ENCODE measurements around the gene ALPI. TPM values are rescaled to one million over a fixed set of nuclear protein-coding genes. Genes with fewer than 3 reads are reported as not detected.
"Not testable (repeated sequence)": the region's sequence is repeated elsewhere in the genome, so short reads cannot be mapped to it uniquely, and the experiment has no call there.

Gene ALPI
- total RNA-seq, 1 experiment from 2014 or later, result not detected

DNA sequence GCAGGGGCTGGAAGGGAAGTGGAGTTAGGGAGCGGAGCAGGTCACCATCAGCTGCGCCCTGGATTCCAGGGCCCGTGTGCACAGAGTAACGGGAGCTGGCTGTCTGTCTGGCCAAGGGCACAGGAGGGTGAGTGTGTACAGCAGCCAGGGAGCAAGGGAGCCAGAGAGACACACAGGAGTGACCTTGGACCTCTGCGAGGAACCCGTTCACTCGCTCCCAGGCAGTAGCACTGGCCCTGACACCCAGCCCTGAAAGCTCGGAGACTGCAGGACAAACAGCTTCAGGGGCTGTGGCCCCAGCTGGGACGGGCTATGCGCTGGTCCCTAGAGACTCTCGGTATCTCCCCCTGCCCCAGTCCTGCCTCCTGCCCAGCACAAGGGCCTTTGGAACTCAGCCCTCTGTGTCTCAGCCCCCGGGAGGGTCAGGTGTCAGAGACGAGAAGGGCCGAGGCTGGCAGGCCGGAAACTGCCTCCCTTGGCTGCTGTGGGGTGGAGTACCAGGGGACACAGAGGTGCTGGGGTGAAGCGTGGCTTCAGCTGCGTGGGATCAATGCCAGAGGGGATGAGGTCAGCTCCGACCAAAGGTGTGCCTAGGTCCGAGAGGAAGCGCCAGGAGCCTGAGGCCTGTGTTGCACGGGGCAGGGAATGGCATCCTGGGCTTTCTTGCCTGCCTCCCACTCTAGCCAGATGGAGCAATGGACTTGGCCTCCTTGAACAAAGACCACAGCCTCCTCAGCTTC lies 12.1 kb upstream of the ALPI start:
- H3K9me2 ChIP-seq (replicated peaks; ENCODE audit: low read length); H3K79me2 ChIP-seq (ENCODE audit: low read length); H3K9me3 ChIP-seq (ENCODE audit: low read length); H3F3A ChIP-seq (ENCODE audit: low read length, unreplicated experiment); H3K27ac ChIP-seq (ENCODE audit: low read length); intact Hi-C loops (cut with micrococcal nuclease); ATAC-seq; H3K27me3 ChIP-seq (ENCODE audit: low read length); H3K36me3 ChIP-seq (ENCODE audit: low read depth, low read length); CTCF ChIA-PET; DNase-seq; BruUV-seq (replicated peaks); H3K4me1 ChIP-seq (ENCODE audit: insufficient read depth, low read length); H3K9ac ChIP-seq (ENCODE audit: low read length); H3K4me3 ChIP-seq (ENCODE audit: low read length); POLR2A ChIA-PET (ENCODE audit: unreplicated experiment); H4K20me1 ChIP-seq (ENCODE audit: low read length); H3K4me2 ChIP-seq (ENCODE audit: low read length): not testable (repeated sequence)
- H2AFZ ChIP-seq (ENCODE audit: low read length), result peak overlapping the region; percentile 66

DNA sequence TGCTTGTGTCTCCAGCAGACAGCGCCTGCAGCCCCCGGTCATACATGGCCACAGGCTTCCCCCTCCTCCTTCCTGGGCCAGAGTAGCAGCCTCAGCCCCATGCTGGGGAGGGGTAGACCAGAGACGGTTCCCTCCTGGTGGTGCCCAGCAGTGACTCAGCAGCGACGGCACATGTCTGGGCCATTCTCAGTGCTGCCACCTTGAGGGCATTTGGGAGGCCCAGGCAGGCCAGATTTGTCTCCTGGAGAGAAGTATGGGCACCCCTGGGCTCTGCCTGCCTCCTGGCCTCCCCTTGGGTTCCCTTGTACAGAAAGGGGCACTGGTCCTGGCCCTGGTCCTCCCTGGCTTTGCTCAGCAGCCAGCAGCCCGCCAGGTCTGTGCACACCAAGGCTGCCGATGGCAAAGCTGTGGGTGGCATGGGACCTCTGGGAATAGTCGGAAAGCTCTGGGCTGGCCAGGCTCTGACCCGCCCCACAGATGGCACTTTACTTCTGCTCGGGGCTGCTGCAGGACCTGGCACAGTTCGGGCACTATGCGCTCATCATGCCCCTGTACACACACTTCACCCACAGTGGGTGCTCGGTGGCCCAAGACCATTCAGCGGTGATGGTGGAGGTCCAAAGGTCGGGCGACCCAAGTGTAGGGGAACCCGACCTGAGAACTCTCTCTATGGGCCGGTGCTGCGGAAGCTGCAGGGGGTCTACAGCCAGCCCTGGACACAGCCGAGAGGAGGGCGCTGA lies 11.4 kb upstream of the ALPI start:
- no TSS peak for BruUV-seq (replicated peaks)
- POLR2A ChIA-PET (ENCODE audit: unreplicated experiment), result no interaction called here

DNA sequence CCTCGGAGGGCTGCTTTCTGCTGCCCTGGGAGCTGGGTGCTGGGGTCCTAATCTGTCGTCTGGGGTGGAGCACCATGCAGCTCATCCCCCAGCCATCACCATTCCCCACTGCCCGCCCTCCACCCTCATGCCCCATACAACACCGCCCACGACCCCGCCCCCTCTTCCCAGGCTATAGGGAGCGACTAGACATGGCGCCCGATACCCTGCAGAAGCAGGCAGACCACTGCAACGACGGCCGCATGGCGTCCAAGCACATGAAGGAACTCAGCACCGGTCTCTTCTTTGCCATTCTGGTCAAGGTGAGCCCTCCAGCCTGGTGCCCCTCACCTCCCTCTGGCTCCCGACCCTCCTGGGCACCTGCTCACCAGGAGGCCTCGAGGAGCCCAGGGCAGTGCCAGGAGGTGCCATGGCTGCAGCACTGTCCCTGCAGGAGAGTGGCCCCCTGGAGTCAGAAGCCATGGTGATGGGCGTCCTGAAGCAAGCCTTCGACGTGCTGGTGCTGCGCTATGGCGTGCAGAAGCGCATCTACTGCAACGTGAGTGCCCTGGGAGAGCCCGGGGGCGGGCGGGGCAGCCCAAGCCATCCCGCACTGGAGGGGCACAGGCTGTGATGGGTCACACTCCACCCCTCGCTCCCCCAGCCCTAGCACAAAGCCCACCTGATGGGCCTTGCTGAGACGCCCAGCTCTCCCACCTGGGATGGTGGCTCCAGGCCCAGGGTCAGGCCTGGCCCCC lies 10.6 kb upstream of the ALPI start:
- H2AFZ ChIP-seq (ENCODE audit: low read length); CTCF ChIA-PET; DNase-seq; ATAC-seq; H3K9me2 ChIP-seq (replicated peaks; ENCODE audit: low read length); POLR2A ChIA-PET (ENCODE audit: unreplicated experiment); H3K79me2 ChIP-seq (ENCODE audit: low read length); BruUV-seq (replicated peaks); H3K4me1 ChIP-seq (ENCODE audit: insufficient read depth, low read length); intact Hi-C loops (cut with micrococcal nuclease); H3F3A ChIP-seq (ENCODE audit: low read length, unreplicated experiment); H3K27me3 ChIP-seq (ENCODE audit: low read length); H3K9ac ChIP-seq (ENCODE audit: low read length); H3K27ac ChIP-seq (ENCODE audit: low read length); H3K9me3 ChIP-seq (ENCODE audit: low read length); H3K4me3 ChIP-seq (ENCODE audit: low read length); H3K36me3 ChIP-seq (ENCODE audit: low read depth, low read length); H3K4me2 ChIP-seq (ENCODE audit: low read length); H4K20me1 ChIP-seq (ENCODE audit: low read length): not testable (repeated sequence)

More for the DNA sequence above, 11.4 kb upstream of the ALPI start:
- ATAC-seq (peak; percentile 62), DNase-seq (peak; percentile 80)
- H3K9ac ChIP-seq (ENCODE audit: low read length), result no peak overlapping the region
- H3K36me3 ChIP-seq (ENCODE audit: low read depth, low read length), result no peaks in the 10 kb centered on the region
- no peaks in the 10 kb centered on the region for H3K79me2 ChIP-seq (ENCODE audit: low read length)
- H3F3A ChIP-seq (ENCODE audit: low read length, unreplicated experiment), result no peaks in the 10 kb centered on the region
- no peaks in the 10 kb centered on the region for H3K9me3 ChIP-seq (ENCODE audit: low read length)
- intact Hi-C loops (cut with micrococcal nuclease), result no loop called here
- no peaks in the 10 kb centered on the region for H3K4me1 ChIP-seq (ENCODE audit: insufficient read depth, low read length)
- no peak overlapping the region for H3K27ac ChIP-seq (ENCODE audit: low read length)
- CTCF ChIA-PET, result no interaction called here
- TF ChIP-seq EZH2 (IDR thresholded peaks at IDR 0.05; ENCODE audit: low read length, unreplicated experiment), result no peak
- TF ChIP-seq, protein P1, sequence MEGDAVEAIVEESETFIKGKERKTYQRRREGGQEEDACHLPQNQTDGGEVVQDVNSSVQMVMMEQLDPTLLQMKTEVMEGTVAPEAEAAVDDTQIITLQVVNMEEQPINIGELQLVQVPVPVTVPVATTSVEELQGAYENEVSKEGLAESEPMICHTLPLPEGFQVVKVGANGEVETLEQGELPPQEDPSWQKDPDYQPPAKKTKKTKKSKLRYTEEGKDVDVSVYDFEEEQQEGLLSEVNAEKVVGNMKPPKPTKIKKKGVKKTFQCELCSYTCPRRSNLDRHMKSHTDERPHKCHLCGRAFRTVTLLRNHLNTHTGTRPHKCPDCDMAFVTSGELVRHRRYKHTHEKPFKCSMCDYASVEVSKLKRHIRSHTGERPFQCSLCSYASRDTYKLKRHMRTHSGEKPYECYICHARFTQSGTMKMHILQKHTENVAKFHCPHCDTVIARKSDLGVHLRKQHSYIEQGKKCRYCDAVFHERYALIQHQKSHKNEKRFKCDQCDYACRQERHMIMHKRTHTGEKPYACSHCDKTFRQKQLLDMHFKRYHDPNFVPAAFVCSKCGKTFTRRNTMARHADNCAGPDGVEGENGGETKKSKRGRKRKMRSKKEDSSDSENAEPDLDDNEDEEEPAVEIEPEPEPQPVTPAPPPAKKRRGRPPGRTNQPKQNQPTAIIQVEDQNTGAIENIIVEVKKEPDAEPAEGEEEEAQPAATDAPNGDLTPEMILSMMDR (conservative IDR thresholded peaks at IDR 0.05; ENCODE audit: low read depth, low read length), result peak; percentile 72
- peak overlapping the region; percentile 66 for H2AFZ ChIP-seq (ENCODE audit: low read length)
- no peaks in the 10 kb centered on the region for H3K9me2 ChIP-seq (replicated peaks; ENCODE audit: low read length)
- no peak overlapping the region for H3K4me2 ChIP-seq (ENCODE audit: low read length)
- H3K4me3 ChIP-seq (ENCODE audit: low read length), result no peak overlapping the region
- H4K20me1 ChIP-seq (ENCODE audit: low read length), result no peaks in the 10 kb centered on the region
- H3K27me3 ChIP-seq (ENCODE audit: low read length), result no peaks in the 10 kb centered on the region

DNA sequence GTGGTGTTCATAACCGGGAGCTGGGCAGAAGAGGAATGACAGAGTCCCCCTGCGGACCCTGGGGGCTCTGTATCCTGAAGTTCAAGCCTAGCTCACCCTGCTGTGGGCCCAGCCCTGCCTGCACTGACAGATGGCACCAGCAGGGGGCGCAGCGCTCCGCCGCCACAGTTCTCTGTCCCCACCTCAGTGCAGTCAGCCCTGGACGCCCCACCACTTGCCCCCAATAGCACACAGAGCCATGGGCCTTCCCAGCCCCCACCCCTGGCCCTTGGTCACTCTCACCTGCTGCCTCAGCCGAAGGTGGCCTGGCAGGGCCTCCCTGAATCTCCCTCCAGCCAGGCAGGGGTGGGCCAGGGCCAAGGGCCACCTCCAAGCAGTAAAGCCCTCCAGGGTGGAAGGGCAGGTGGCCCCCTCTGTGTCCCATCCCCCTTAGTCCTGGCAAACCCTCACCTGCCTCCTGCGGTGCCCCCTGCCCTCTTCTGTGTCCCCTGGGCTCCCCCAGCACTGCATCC lies 9.6 kb upstream of the ALPI start:
- ATAC-seq, result 0 out of 2 replicates have a peak, but pooled peaks have one; percentile 21
- intact Hi-C loops (cut with micrococcal nuclease); H3K9me2 ChIP-seq (replicated peaks; ENCODE audit: low read length); CTCF ChIA-PET; BruUV-seq (replicated peaks); DNase-seq; POLR2A ChIA-PET (ENCODE audit: unreplicated experiment); H3K4me3 ChIP-seq (ENCODE audit: low read length); H3K27ac ChIP-seq (ENCODE audit: low read length); H3K27me3 ChIP-seq (ENCODE audit: low read length); H2AFZ ChIP-seq (ENCODE audit: low read length); H3K9me3 ChIP-seq (ENCODE audit: low read length); H3F3A ChIP-seq (ENCODE audit: low read length, unreplicated experiment); H3K4me1 ChIP-seq (ENCODE audit: insufficient read depth, low read length); H4K20me1 ChIP-seq (ENCODE audit: low read length); H3K36me3 ChIP-seq (ENCODE audit: low read depth, low read length); H3K9ac ChIP-seq (ENCODE audit: low read length); H3K4me2 ChIP-seq (ENCODE audit: low read length); H3K79me2 ChIP-seq (ENCODE audit: low read length): not testable (repeated sequence)
